ENCODE data around the gene RANBP1. TPM values are rescaled to one million over a fixed set of nuclear protein-coding genes. Genes with fewer than 3 reads are reported as not detected.

Gene RANBP1
- total RNA-seq, 1 donor, result 200 TPM

GRCh38 chr22:20169253-20169822, 53.4 kb downstream of the RANBP1 start:
- TF ChIP-seq, protein P1, sequence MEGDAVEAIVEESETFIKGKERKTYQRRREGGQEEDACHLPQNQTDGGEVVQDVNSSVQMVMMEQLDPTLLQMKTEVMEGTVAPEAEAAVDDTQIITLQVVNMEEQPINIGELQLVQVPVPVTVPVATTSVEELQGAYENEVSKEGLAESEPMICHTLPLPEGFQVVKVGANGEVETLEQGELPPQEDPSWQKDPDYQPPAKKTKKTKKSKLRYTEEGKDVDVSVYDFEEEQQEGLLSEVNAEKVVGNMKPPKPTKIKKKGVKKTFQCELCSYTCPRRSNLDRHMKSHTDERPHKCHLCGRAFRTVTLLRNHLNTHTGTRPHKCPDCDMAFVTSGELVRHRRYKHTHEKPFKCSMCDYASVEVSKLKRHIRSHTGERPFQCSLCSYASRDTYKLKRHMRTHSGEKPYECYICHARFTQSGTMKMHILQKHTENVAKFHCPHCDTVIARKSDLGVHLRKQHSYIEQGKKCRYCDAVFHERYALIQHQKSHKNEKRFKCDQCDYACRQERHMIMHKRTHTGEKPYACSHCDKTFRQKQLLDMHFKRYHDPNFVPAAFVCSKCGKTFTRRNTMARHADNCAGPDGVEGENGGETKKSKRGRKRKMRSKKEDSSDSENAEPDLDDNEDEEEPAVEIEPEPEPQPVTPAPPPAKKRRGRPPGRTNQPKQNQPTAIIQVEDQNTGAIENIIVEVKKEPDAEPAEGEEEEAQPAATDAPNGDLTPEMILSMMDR (IDR thresholded peaks at IDR 0.05; ENCODE audit: insufficient read depth, low read depth, low read length), result no peak
- H3K4me3 ChIP-seq (ENCODE audit: low read depth, low read length), result no peak overlapping the region
- no peak for DNase-seq (ENCODE audit: low read depth)

- H3K4me3 ChIP-seq (ENCODE audit: low read depth, low read length), result no peak overlapping the region
- no peak for DNase-seq (ENCODE audit: low read depth)
- TF ChIP-seq, protein P1 (IDR thresholded peaks at IDR 0.05; ENCODE audit: insufficient read depth, low read depth, low read length), result no peak
Measured at GRCh38 chr22:20170170-20170569, 54.3 kb downstream of the RANBP1 start.

GRCh38 chr22:20171288-20172140, 55.6 kb downstream of the RANBP1 start:
- H3K4me3 ChIP-seq (ENCODE audit: low read depth, low read length), result no peak overlapping the region
- DNase-seq (ENCODE audit: low read depth), result no peak
- TF ChIP-seq, protein P1 (IDR thresholded peaks at IDR 0.05; ENCODE audit: insufficient read depth, low read depth, low read length), result no peak

GRCh38 chr22:20172141-20172613, 56.3 kb downstream of the RANBP1 start:
- TF ChIP-seq, protein P1 (IDR thresholded peaks at IDR 0.05; ENCODE audit: insufficient read depth, low read depth, low read length), result no peak
- DNase-seq (ENCODE audit: low read depth), result no peak
- H3K4me3 ChIP-seq (ENCODE audit: low read depth, low read length), result no peak overlapping the region

- no peak for DNase-seq (ENCODE audit: low read depth)
- TF ChIP-seq, protein P1 (IDR thresholded peaks at IDR 0.05; ENCODE audit: insufficient read depth, low read depth, low read length), result no peak
- no peak overlapping the region for H3K4me3 ChIP-seq (ENCODE audit: low read depth, low read length)
Measured at GRCh38 chr22:20173246-20173645, 57.3 kb downstream of the RANBP1 start.

DNA sequence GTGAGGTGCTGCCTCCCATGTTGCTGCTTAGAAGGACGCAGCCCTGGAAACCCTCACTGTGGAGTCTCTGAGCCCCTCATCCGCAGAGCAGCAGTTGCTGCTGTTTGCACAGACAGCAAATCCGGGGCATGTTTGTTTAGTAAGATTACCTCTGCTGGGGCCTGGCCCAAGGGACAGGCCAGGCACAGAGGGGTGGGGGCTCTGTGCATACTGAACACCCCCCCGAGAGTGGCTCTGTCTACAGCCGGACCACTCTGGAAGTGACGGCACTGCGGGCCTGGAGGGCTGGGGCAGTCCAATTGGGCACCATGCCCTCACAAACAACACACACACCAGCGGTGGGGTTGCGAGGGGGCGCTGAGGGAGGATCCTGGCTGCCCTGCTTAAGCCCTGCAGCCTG, 57.9 kb downstream of the RANBP1 start:
- TF ChIP-seq, protein P1 (IDR thresholded peaks at IDR 0.05; ENCODE audit: insufficient read depth, low read depth, low read length), result no peak
- H3K4me3 ChIP-seq (ENCODE audit: low read depth, low read length), result no peak overlapping the region
- DNase-seq (ENCODE audit: low read depth), result no peak
